GM12891 (cell line): ENCODE results near the gene ADGRL3.

Source experiments
- DNase-seq: peaks from one replicate; pipeline ENCODE4 v3.0.0; 2011; ENCODE audit warnings: low spot score; ENCODE audit not compliant: insufficient read length
- FAIRE-seq: peaks from 2 replicates; lab custom pipeline; 2011; peaks lifted over from hg19 to GRCh38; lab: Jason Lieb, UNC
- PAX5 ChIP-seq: IDR thresholded peaks from 2 replicates; pipeline ENCODE4 v1.6.1; 2011; ENCODE audit warnings: low read length, moderate library complexity, mild to moderate bottlenecking; ENCODE audit not compliant: insufficient read depth, severe bottlenecking
- POLR2A ChIP-seq: IDR thresholded peaks from 2 replicates; pipeline ENCODE4 v1.6.1; 2011; ENCODE audit warnings: low read depth, low read length, control low read depth
- POLR2AphosphoS5 ChIP-seq: IDR thresholded peaks from 2 replicates; pipeline ENCODE4 v1.6.1; 2011; ENCODE audit warnings: low read depth, low read length, control low read depth
- POU2F2 ChIP-seq: IDR thresholded peaks from 2 replicates; pipeline ENCODE4 v1.6.1; 2011; ENCODE audit warnings: low read depth, mild to moderate bottlenecking, control low read depth, low read length, moderate library complexity
- SPI1 ChIP-seq: IDR thresholded peaks from 2 replicates; pipeline ENCODE4 v1.6.1; 2011; ENCODE audit warnings: low read depth, low read length, control low read depth
- TAF1 ChIP-seq: IDR thresholded peaks from 2 replicates; pipeline ENCODE4 v1.6.1; 2011; ENCODE audit warnings: low read depth, low read length, control low read depth

ADGRL3 gene

DNA sequence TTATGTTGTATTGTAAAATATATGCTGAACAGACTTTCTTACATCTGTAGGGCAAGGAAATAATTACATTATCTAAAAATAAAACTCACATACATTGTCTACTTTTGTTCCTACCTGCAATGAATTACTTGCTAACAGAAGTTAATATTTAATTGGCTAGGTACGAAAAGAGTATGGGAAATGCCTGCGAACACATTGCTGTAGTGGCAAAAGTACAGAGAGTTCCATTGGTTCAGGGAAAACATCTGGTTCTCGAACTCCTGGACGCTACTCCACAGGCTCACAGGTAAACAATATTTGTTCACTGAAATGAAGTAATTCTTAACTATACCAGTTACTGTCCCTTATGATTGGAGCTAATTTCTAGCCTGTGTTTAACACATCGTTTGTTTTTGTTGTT, 837.4 kb downstream of the ADGRL3 start:
- TF ChIP-seq PAX5 (no peak), POLR2AphosphoS5 (no peak), TAF1 (no peak), POLR2A (no peak)
- FAIRE-seq (no peak), DNase-seq (no peak)

DNA sequence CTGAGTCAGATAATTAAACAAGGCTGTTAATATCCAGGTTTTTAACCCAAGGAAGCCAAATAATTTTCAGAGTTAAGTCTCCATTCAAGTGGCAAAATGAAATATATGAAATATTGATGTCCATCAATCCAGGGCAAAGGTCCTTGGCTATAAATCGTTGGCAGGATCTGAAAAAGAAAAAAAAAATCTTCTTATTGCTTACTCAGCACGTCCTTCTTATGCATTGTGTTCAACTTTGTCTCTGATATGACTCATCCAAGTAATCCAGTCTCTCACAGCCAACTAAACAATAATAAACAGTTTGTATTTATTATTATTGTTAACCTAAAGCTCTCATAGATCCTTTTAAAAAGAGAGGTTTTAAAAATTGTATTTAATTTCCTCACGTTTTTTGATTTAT, 851.2 kb downstream of the ADGRL3 start:
- DNase-seq: no peak
- no peak for FAIRE-seq
- no peak for TF ChIP-seq POLR2AphosphoS5
- no peak for TF ChIP-seq POU2F2
- TF ChIP-seq PAX5: no peak
- no peak for TF ChIP-seq SPI1
- no peak for TF ChIP-seq POLR2A
- TF ChIP-seq TAF1: no peak

DNA sequence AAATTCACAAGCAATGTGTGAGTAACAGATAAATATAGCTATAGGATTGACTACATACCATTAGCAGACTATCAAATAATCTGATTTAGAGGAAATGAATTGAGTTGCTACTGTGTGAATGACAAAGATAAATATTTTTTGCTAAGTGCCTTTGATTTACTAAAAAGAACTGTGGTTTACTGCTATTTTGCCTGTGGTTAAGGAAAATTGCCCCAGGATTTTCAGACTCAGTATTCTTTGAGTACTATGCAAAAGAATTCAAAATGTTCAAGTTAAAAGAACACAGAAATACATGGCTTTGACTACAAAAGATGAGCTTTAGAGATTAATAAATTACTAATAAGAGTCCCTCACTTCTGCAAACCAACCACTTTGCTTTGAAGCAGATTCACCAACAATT, 853.8 kb downstream of the ADGRL3 start:
- no peak for DNase-seq
- TF ChIP-seq POLR2A (no peak), SPI1 (no peak), TAF1 (no peak), POU2F2 (no peak), PAX5 (no peak), POLR2AphosphoS5 (no peak)
- FAIRE-seq: no peak

DNA sequence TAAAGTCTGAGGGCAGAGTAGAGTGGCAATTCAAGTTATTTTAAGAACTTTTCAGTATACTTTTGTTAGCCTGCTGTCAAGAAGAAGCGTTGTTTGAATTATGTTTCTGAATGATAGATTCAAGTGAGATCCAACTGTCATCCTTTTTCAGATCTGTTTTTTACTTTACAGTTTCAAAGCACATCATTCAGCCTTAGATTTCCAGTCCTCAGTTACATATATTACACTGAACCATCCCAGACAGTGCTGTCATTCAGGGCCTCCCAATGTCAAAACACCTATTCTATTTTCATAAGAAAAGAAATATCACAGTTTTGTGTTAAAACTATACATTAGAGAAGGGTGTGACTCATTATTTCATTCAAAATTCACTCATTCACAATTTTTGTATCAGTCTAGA, 856.9 kb downstream of the ADGRL3 start:
- TF ChIP-seq PAX5 (no peak), TAF1 (no peak), SPI1 (no peak)
- FAIRE-seq (no peak), DNase-seq (no peak)

DNA sequence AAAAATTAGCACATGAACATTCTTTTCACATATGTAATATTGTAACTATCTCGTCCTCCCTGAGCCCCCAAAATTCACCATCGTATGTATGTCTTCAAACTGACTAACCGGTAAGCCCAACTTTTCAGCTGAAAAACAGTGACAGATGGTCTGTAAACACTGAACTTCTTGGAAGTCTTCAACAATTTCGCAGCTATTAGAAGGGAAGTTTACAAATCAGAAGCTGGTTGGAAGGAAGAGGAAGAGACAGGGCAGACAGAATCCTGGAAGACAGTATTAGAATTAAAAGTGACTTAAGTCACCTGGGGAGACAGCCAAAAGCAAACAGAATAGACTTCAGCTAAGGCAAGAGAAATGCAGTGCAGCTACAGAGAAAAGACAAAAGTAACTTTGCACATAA, 858.4 kb downstream of the ADGRL3 start:
- DNase-seq (no peak), FAIRE-seq (no peak)
- no peak for TF ChIP-seq POLR2AphosphoS5
- TF ChIP-seq POLR2A: no peak
- no peak for TF ChIP-seq SPI1
- TF ChIP-seq PAX5: no peak
- TF ChIP-seq POU2F2: no peak
- TF ChIP-seq TAF1: no peak

DNA sequence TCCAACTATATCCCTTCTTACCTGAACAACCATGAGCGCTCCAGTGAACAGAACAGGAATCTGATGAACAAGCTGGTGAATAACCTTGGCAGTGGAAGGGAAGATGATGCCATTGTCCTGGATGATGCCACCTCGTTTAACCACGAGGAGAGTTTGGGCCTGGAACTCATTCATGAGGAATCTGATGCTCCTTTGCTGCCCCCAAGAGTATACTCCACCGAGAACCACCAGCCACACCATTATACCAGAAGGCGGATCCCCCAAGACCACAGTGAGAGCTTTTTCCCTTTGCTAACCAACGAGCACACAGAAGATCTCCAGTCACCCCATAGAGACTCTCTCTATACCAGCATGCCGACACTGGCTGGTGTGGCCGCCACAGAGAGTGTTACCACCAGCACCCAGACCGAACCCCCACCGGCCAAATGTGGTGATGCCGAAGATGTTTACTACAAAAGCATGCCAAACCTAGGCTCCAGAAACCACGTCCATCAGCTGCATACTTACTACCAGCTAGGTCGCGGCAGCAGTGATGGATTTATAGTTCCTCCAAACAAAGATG, 870.2 kb downstream of the ADGRL3 start:
- FAIRE-seq: no peak
- DNase-seq: no peak
- no peak for TF ChIP-seq SPI1
- TF ChIP-seq POLR2A: no peak
- TF ChIP-seq TAF1: no peak
- no peak for TF ChIP-seq POU2F2
- no peak for TF ChIP-seq POLR2AphosphoS5
- TF ChIP-seq PAX5: no peak

DNA sequence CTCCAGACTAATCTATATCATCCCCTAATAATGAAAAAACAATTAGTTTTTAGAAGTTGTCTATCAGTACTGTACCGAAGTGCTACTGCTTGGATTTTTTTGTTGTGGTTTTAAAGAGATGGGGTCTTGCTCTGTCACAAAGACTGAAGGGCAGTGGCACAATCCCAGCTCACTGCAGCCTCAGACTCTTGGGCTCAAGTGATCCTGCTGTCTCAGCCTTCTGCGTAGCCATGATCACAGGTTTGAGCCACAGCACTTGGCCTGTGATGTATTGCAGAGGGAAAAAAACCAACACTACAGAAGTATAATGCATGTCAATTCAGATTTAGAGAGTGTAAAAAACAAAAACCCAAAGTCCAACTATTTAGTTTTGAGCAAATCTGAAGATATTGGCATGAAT, 875.0 kb downstream of the ADGRL3 start:
- FAIRE-seq (no peak), DNase-seq (no peak)
- TF ChIP-seq POLR2A (no peak), POLR2AphosphoS5 (no peak), POU2F2 (no peak), PAX5 (no peak), SPI1 (no peak), TAF1 (no peak)

DNA sequence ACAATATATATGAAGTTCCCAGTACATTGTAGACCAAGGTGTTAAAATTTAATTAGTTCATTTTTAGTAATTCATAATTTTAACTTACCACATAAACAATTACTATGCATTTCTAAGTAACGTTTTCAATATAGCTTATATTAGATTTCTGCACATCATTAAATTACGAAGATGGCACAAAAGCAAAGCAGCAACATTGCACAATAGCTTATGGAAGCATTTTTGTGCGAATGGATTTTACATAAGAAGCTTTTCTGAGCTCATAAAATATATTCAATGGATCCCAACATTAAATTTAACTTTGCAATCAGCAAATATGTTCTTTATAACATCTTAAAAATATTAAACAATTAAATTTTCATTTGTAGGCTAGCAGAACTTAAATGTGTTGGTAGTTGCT, 875.4 kb downstream of the ADGRL3 start:
- no peak for FAIRE-seq
- TF ChIP-seq TAF1 (no peak), POU2F2 (no peak), PAX5 (no peak), POLR2AphosphoS5 (no peak), POLR2A (no peak), SPI1 (no peak)
- DNase-seq: no peak

DNA sequence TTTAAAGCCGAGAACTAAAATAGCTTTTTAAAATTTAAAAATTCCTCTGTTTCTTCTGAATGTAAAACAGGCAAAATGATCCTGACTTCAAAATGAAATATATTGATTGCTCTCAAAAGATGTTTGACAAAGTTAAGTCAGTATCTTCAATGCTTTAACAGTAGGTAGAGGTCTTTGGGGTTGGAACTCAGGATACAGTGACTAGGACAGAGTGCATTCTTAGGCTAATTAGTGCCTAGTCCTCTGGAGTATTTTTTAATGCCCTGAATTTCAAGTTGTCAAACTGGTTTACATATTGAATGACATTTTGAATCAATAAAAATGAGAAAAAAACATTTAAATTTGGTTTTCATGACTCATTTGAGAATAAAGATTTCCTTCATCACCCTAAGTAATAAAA, 877.3 kb downstream of the ADGRL3 start:
- TF ChIP-seq POU2F2 (no peak), PAX5 (no peak), SPI1 (no peak), TAF1 (no peak)

DNA sequence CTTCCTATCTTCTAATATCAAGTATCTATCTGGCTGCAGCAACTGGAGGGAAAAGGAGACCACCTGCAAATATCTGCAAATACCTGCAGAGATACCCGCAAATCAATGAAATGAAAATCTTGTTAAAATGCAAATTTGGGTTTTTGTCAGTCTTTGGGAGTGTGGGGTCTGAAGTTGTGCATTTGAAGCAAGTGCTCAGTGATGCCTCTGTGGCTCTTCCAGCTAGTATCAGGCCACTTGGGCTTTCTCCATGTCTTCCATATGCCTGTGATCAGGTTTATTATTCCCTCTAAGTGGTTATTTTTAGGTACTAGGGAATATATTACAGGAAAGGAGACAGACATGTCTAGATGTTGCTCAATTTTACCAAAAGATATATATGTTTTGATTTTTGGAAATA, 880.3 kb downstream of the ADGRL3 start:
- DNase-seq (no peak), FAIRE-seq (no peak)
- no peak for TF ChIP-seq POLR2AphosphoS5
- no peak for TF ChIP-seq SPI1
- TF ChIP-seq POLR2A: no peak
- no peak for TF ChIP-seq TAF1
- no peak for TF ChIP-seq POU2F2
- TF ChIP-seq PAX5: no peak

More for the DNA sequence above, 877.3 kb downstream of the ADGRL3 start:
- DNase-seq (no peak), FAIRE-seq (no peak)
